K562 (cell line): ENCODE measurements around the gene LAPTM4A. TPM values are rescaled to one million over a fixed set of nuclear protein-coding genes. Genes with fewer than 3 reads are reported as not detected.

Experiments used
- ATAC-seq: fragments of 200-7000 bp; cut with Tn5 transposase; 3 replicates; pipeline ENCODE4 v1.9.1; 2020; ENCODE audit warnings: moderate library complexity
- BruUV-seq: library from RNA; stranded (reverse); fragments of 400-500 nt; replicated peaks from 2 replicates; lab custom pipeline; 2021; lab: Mats Ljungman, UMichigan
- CTCF ChIA-PET: fragments of 300-600 bp; formaldehyde crosslinking; extraction: SDS; loops from one replicate; lab custom pipeline; 2021; ENCODE audit warnings: low intra/inter-chr PET ratio; lab: Yijun Ruan, JAX
- POLR2A ChIA-PET: fragments of 300-600, 350-650 bp; sonication (Branson Sonifier 250); formaldehyde crosslinking; extraction: SDS; loops from one replicate; lab custom pipeline; 2021; ENCODE audit warnings: antibody characterized with exemption, inconsistent platforms; lab: Yijun Ruan, JAX
- DNase-seq, 4 experiments: peaks; one replicate each; pipeline versions ENCODE4 v3.0.0 to v3.0.0-alpha.2; 2011 to 2018; ENCODE audit warnings: low spot score in 3 of 4, mixed read lengths in 3 of 4; ENCODE audit errors: extremely low read depth in 1 of 4
- FAIRE-seq: peaks from 2 replicates; lab custom pipeline; 2011; peaks lifted over from hg19 to GRCh38; lab: Jason Lieb, UNC
- H2AFZ ChIP-seq: 2 replicates; pipeline ENCODE4 v1.6.0; 2011; ENCODE audit warnings: low read depth, low read length, control low read depth, inconsistent platforms
- H3K27ac ChIP-seq: fragments of 200-600 bp; 3 replicates; pipeline ENCODE4 v1.8.0; 2011; ENCODE audit warnings: low read depth, mild to moderate bottlenecking, control low read depth, inconsistent platforms, low read length, moderate library complexity, mixed read lengths; ENCODE audit errors: extremely low read depth
- H3K27me3 ChIP-seq, 2 experiments: fragments of 300-600 bp in 1 of 2; 2 replicates in 1 of 2; 3 replicates in 1 of 2; pipeline versions ENCODE4 v1.6.0 to v1.8.0; 2011; ENCODE audit warnings: inconsistent platforms in 2 of 2, low read length in 2 of 2, mild to moderate bottlenecking in 1 of 2, mixed read lengths in 1 of 2, moderate library complexity in 1 of 2; ENCODE audit not compliant: control insufficient read depth in 2 of 2, insufficient read depth in 2 of 2
- H3K36me3 ChIP-seq: fragments of 300-600 bp; 3 replicates; pipeline ENCODE4 v1.8.0; 2011; ENCODE audit warnings: mild to moderate bottlenecking, low read length, inconsistent platforms; ENCODE audit not compliant: control insufficient read depth, insufficient read depth
- H3K4me1 ChIP-seq, 2 experiments: fragments of 200-600 bp in 1 of 2; replicated peaks in 1 of 2; 2 replicates in 1 of 2; 3 replicates in 1 of 2; pipeline versions ENCODE4 v1.5.1 to v1.8.0; 2011; ENCODE audit warnings: inconsistent platforms in 2 of 2, low read length in 2 of 2, mild to moderate bottlenecking in 1 of 2, mixed read lengths in 1 of 2, moderate library complexity in 1 of 2; ENCODE audit not compliant: control insufficient read depth in 2 of 2, insufficient read depth in 2 of 2
- H3K4me2 ChIP-seq: 2 replicates; pipeline ENCODE4 v1.6.1; 2011; ENCODE audit warnings: low read length, control low read depth, inconsistent platforms, mixed read lengths; ENCODE audit not compliant: insufficient read depth
- H3K4me3 ChIP-seq: fragments of 200-600 bp; sonication (generic), shearing (Covaris generic); 2 replicates; pipeline ENCODE4 v1.5.1; 2016; ENCODE audit warnings: control low read depth, inconsistent platforms
- H3K79me2 ChIP-seq: fragments of 200-600 bp; 3 replicates; pipeline ENCODE4 v1.8.0; 2011; ENCODE audit warnings: low read length, inconsistent platforms; ENCODE audit not compliant: control insufficient read depth, insufficient read depth
- H3K9ac ChIP-seq, 2 experiments: 2 replicates each; pipeline versions ENCODE4 v1.6.0 to v1.6.1; 2011; ENCODE audit warnings: low read depth in 2 of 2, low read length in 2 of 2, control low read depth in 1 of 2, inconsistent platforms in 1 of 2, mild to moderate bottlenecking in 1 of 2, mixed read lengths in 1 of 2; ENCODE audit not compliant: insufficient read depth in 1 of 2
- H3K9me1 ChIP-seq: one replicate; pipeline ENCODE4 v1.6.0; 2011; ENCODE audit warnings: inconsistent platforms, mild to moderate bottlenecking, low read length, moderate library complexity; ENCODE audit not compliant: control insufficient read depth, insufficient read depth
- H3K9me3 ChIP-seq: replicated peaks from 2 replicates; pipeline ENCODE4 v1.5.1; 2011; ENCODE audit warnings: low read depth, low read length, inconsistent platforms; ENCODE audit not compliant: control insufficient read depth, insufficient read depth
- H4K20me1 ChIP-seq: replicated peaks from 2 replicates; pipeline ENCODE4 v1.6.1; 2011; ENCODE audit warnings: low read length, inconsistent platforms, mixed read lengths; ENCODE audit not compliant: control insufficient read depth, insufficient read depth
- BRF1 ChIP-seq: IDR thresholded peaks from 3 replicates; pipeline ENCODE4 v1.6.1; 2011; ENCODE audit warnings: borderline replicate concordance, mild to moderate bottlenecking; ENCODE audit not compliant: insufficient read length; ENCODE audit errors: extremely low read depth
- CGGBP1 ChIP-seq: fragments of 250-450 bp; sonication (Bioruptor Pico); IDR thresholded peaks from 2 replicates; pipeline ENCODE4 v1.9.0; 2021; ENCODE audit warnings: mild to moderate bottlenecking
- CREM ChIP-seq: IDR thresholded peaks from 2 replicates; pipeline ENCODE4 v1.6.1; 2014; ENCODE audit warnings: antibody characterized with exemption, low read depth
- CUX1 ChIP-seq: fragments of 200-800 bp; sonication (Bioruptor generic); IDR thresholded peaks from 2 replicates; pipeline ENCODE4 v1.6.1; 2016; ENCODE audit warnings: missing genetic modification characterization, missing compliant biosample characterization
- DMBX1 ChIP-seq: fragments of 250-450 bp; sonication (Bioruptor Pico); IDR thresholded peaks from 2 replicates; pipeline ENCODE4 v1.8.0; 2022; ENCODE audit warnings: inconsistent platforms, mild to moderate bottlenecking, moderate library complexity, borderline replicate concordance
- DPF2 ChIP-seq: fragments of 450-650 bp; IDR thresholded peaks from 2 replicates; pipeline ENCODE4 v1.6.1; 2016
- FOXK1 ChIP-seq: sonication (generic); formaldehyde crosslinking; IDR thresholded peaks from 2 replicates; pipeline ENCODE4 v1.8.0; 2022; ENCODE audit warnings: missing genetic modification reagents, mild to moderate bottlenecking, borderline replicate concordance
- FOXM1 ChIP-seq, 2 experiments: fragments of 450-650 bp in 1 of 2; sonication (generic) in 1 of 2; formaldehyde crosslinking in 1 of 2; IDR thresholded peaks; 2 replicates each; pipeline versions ENCODE4 v1.6.1 to v1.9.0; 2017 to 2022; ENCODE audit warnings: low read depth in 2 of 2, mild to moderate bottlenecking in 2 of 2, missing genetic modification reagents in 1 of 2, moderate library complexity in 1 of 2
- MTF1 ChIP-seq: fragments of 250-450 bp; sonication (Bioruptor Pico); IDR thresholded peaks from 2 replicates; pipeline ENCODE4 v1.9.0; 2021; ENCODE audit warnings: moderate library complexity, mild to moderate bottlenecking, inconsistent platforms, borderline replicate concordance
- POLR2A ChIP-seq: fragments of 450-650 bp; conservative IDR thresholded peaks from 2 replicates; pipeline ENCODE4 v1.6.1; 2016
- POLR2AphosphoS2 ChIP-seq: IDR thresholded peaks from 2 replicates; pipeline ENCODE4 v1.6.1; 2012; ENCODE audit warnings: low read length, improper control_type of control experiment
- POLR2B ChIP-seq: fragments of 450-650 bp; IDR thresholded peaks from 2 replicates; pipeline ENCODE4 v1.6.1; 2018; ENCODE audit warnings: low read depth; ENCODE audit not compliant: partially characterized antibody
- SMAD2 ChIP-seq: fragments of 150-350 bp; IDR thresholded peaks from 2 replicates; pipeline ENCODE4 v1.6.1; 2014; ENCODE audit warnings: low read depth, mild to moderate bottlenecking, low read length
- SRSF1 ChIP-seq: fragments of 200-400 bp; formaldehyde crosslinking; IDR thresholded peaks from 2 replicates; pipeline ENCODE4 v1.6.1; 2017; ENCODE audit warnings: mild to moderate bottlenecking, low read depth, low read length, moderate library complexity
- TAF15 ChIP-seq: fragments of 200-400 bp; formaldehyde crosslinking; IDR thresholded peaks from 2 replicates; pipeline ENCODE4 v1.6.1; 2017; ENCODE audit warnings: mild to moderate bottlenecking, low read depth, low read length, moderate library complexity
- TRIM25 ChIP-seq: fragments of 450-650 bp; IDR thresholded peaks from 2 replicates; pipeline ENCODE4 v1.7.0; 2016; ENCODE audit warnings: borderline replicate concordance
- WGBS: fragments of 100-300 bp; shearing (Covaris generic); methylation state at CpG from one replicate; pipeline ENCODE4 v1.1.6; 2016; ENCODE audit warnings: low coverage, mixed read lengths; ENCODE audit not compliant: insufficient coverage; ENCODE audit errors: missing lambda C conversion rate; 5-methylcytosine and 5-hydroxymethylcytosine counted together
- in situ Hi-C: fragments of 300-500 bp; cut with MboI; formaldehyde crosslinking; loops from 4 replicates; pipeline ENCODE4 v1.15.0; 2018; ENCODE audit warnings: inconsistent platforms, mixed read lengths
- intact Hi-C: fragments of 100-400 bp; cut with micrococcal nuclease; formaldehyde crosslinking; loops from 2 replicates; pipeline ENCODE4 v1.14.2; 2022
- polyA plus RNA-seq, 8 experiments: library from polyadenylated mRNA; depleted of rRNA in 4 of 8; stranded (reverse) in 5 of 8; unstranded in 3 of 8; fragments of >200 nt; fragmentation: Nextera tagmentation in 2 of 8; fragmentation: Illumina TruSeq in 1 of 8; extraction: Ambion mirVana in 2 of 8; extraction: Trizol in 1 of 8; gene quantifications; 2 replicates each; pipeline versions ENCODE4 v1.2.1 to v1.2.3, GENCODE V29; 2011 to 2014; ENCODE audit warnings: inconsistent platforms in 1 of 8, missing spikeins in 1 of 8
- total RNA-seq, 7 experiments: library from RNA; depleted of rRNA in 6 of 7; stranded (reverse); fragments of >200 nt in 6 of 7; fragmentation: Illumina TruSeq in 2 of 7; extraction: Trizol in 2 of 7; gene quantifications; 2 replicates each; pipeline versions ENCODE4 v1.2.1 to v1.2.3, GENCODE V29; 2011 to 2021; ENCODE audit warnings: low replicate concordance in 1 of 7

The LAPTM4A gene
- total and polyA plus RNA-seq, 9 of the 15 experiments (the other 6 are each of a cell fraction or from before 2014, with no cell fraction given): 13.4 to 157 (median 50.1) TPM

- DNase-seq (no peak), FAIRE-seq (no peak), ATAC-seq (no peak)
- Histone ChIP-seq H3K9me1 (no peaks in the 10 kb centered on the region), H3K79me2 (no peaks in the 10 kb centered on the region), H3K4me2 (no peak overlapping the region), H3K9me3 (no peaks in the 10 kb centered on the region), H3K27me3 (no peaks in the 10 kb centered on the region), H4K20me1 (no peaks in the 10 kb centered on the region), H3K36me3 (no peaks in the 10 kb centered on the region), H3K4me3 (no peak overlapping the region), H3K27ac (no peak overlapping the region), H3K9ac (no peak overlapping the region), H3K4me1 (peaks cover 9 to 15% of the 10 kb centered on the region in 2 experiments), H2AFZ (peak overlapping the region; percentile 5; the same call in 1 of the 2 replicates)
- 15% methylated on average over 6 of the region's 6 CpGs for WGBS
- intact Hi-C loops: no loop called here
- in situ Hi-C loops: no loop called here
- BruUV-seq: no TSS peak
- POLR2A ChIA-PET: no interaction called here
- CTCF ChIA-PET: no interaction called here
- TF ChIP-seq TAF15 (no peak), CUX1 (CRISPR knock-in tag) (no peak), BRF1 (no peak), SMAD2 (no peak), CREM (no peak), CGGBP1 (CRISPR knock-in tag) (no peak), DPF2 (no peak), POLR2A (no peak), SRSF1 (no peak), POLR2AphosphoS2 (no peak), DMBX1 (no peak), POLR2B (no peak), TRIM25 (no peak), FOXM1 (IDR thresholded peaks at IDR 0.05; ENCODE audit: low read depth) (no peak), FOXM1 (CRISPR knock-in tag; IDR thresholded peaks at IDR 0.05; ENCODE audit: low read depth) (no peak), MTF1 (CRISPR knock-in tag) (no peak), FOXK1 (CRISPR knock-in tag) (no peak)
Measured at GRCh38 chr2:20076757-20077156, 25.3 kb upstream of the LAPTM4A start.
